Measurements from ENCODE around the gene BBOX1.

GRCh38 chr11:27174672-27175210 lies 134.1 kb downstream of the BBOX1 start:
- TF ChIP-seq CTCF (conservative IDR thresholded peaks at IDR 0.05) (no peak), EZH2 (IDR thresholded peaks at IDR 0.05; ENCODE audit: low read depth) (no peak)
